Subcutaneous adipose tissue (tissue), 4 donors: ENCODE results near the gene NIT1. TPM values are rescaled to one million over a fixed set of nuclear protein-coding genes. Genes with fewer than 3 reads are reported as not detected.

Experiments used
- total RNA-seq, 4 donors: library from RNA; depleted of rRNA; stranded (reverse); fragments of >200 nt; gene quantifications; one replicate each; pipeline ENCODE4 v1.1.0, GENCODE V29; 2016
- TF ChIP-seq, protein P1 (sequence below): fragments of 450-650 bp; IDR thresholded peaks from one replicate; pipeline ENCODE4 v1.5.1; 2016; ENCODE audit warnings: low read depth, mild to moderate bottlenecking, control low read depth, antibody characterized with exemption, moderate library complexity

The NIT1 gene
- total RNA-seq, 4 donors from 2014 or later, result 20.4 to 41.1 (median 35.3) TPM

- TF ChIP-seq, protein P1, sequence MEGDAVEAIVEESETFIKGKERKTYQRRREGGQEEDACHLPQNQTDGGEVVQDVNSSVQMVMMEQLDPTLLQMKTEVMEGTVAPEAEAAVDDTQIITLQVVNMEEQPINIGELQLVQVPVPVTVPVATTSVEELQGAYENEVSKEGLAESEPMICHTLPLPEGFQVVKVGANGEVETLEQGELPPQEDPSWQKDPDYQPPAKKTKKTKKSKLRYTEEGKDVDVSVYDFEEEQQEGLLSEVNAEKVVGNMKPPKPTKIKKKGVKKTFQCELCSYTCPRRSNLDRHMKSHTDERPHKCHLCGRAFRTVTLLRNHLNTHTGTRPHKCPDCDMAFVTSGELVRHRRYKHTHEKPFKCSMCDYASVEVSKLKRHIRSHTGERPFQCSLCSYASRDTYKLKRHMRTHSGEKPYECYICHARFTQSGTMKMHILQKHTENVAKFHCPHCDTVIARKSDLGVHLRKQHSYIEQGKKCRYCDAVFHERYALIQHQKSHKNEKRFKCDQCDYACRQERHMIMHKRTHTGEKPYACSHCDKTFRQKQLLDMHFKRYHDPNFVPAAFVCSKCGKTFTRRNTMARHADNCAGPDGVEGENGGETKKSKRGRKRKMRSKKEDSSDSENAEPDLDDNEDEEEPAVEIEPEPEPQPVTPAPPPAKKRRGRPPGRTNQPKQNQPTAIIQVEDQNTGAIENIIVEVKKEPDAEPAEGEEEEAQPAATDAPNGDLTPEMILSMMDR, result no peak
Observed at GRCh38 chr1:161158316-161159010, 40.6 kb downstream of the NIT1 start.

DNA sequence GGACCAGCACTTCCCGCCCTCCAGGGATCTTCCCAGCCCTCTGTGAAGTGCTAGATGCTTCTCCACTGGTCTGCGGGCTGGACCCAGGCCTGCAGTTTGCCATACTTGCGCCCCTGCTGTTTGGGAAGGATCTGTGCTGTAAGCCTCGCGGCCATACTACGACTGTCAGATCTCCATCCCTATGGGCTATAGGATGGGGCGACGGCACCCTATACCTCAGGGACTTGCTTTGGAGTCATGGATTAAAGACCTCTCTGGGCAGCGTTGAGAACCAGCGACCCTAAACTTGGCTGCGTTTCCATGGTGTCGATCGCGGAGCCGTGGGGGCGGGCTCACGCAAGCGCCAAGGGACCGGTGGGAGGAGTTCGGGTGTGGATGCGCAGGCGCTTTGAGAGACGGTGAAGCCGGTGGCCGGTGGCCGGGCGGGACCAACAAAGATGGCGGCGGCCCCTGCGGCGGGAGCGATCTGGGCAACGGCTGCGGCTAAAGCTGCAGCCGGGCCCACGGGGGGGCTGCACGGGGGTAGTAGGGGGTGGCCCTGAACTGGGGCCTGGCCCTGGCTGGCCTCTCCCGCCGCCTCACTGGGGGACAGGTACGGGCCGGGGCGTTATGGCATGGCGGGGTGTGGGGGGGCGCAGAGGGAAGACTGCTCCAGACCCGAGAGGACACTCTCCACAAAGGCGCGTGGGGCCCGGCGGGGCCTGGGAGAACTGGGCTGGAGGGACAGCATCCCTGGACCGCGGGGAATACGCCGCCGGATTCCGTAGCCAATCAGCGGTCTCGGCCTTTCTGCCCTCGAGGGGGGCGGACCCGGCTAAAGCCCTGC, 41.4 kb downstream of the NIT1 start, which contains the start of gene USP21:
Gene USP21, plus strand, starts transcription at position 414 of the 826 bp plus-strand sequence. CDS start 1,141 bp downstream, outside the sequence.
- TF ChIP-seq, protein P1, result no peak

DNA sequence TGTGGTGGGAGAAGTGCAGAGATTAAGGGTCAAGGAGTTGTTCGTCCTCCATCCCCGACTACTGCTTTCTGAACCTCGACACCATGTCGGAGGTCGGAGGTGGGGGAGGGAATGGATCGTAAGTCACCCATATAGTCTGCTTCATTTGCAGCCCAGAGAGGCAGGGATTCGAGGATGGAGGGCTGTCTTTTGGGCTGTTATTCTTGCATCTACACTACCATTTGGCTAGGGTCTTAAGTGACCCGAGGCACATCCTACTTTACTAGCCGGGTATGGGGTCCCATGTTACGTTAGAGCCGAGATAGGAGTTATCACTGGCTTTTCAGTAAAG, 42.0 kb downstream of the NIT1 start:
- TF ChIP-seq, protein P1, result no peak

DNA sequence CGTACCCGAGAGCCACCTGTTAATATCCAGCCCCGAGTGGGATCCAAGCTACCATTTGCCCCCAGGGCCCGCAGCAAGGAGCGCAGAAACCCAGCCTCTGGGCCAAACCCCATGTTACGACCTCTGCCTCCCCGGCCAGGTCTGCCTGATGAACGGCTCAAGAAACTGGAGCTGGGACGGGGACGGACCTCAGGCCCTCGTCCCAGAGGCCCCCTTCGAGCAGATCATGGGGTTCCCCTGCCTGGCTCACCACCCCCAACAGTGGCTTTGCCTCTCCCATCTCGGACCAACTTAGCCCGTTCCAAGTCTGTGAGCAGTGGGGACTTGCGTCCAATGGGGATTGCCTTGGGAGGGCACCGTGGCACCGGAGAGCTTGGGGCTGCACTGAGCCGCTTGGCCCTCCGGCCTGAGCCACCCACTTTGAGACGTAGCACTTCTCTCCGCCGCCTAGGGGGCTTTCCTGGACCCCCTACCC, 42.8 kb downstream of the NIT1 start:
- TF ChIP-seq, protein P1, result no peak

- TF ChIP-seq, protein P1, result no peak
Observed at GRCh38 chr1:161161652-161162051, 43.7 kb downstream of the NIT1 start.

- TF ChIP-seq, protein P1, result no peak
Observed at GRCh38 chr1:161162052-161162451, 44.1 kb downstream of the NIT1 start.

DNA sequence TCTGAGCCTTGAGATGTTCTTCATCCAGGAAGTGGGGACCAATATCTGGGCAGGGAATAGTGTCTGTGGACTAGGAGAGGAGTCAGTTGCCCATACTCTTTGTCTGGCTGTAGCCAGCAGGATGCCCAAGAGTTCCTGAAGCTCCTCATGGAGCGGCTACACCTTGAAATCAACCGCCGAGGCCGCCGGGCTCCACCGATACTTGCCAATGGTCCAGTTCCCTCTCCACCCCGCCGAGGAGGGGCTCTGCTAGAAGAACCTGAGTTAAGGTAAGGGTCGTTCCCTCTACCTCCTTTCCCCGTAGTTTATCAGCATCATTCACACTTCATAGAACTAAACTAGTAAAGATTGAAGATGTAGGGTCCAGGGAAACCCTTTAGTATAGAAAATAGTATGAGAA, 44.9 kb downstream of the NIT1 start:
- TF ChIP-seq, protein P1, result no peak
